HEK293 (cell line): ENCODE data around the gene PPARG.

Experiments used
- CTCF ChIA-PET: fragments of 350-600 bp; formaldehyde crosslinking; extraction: SDS; loops from one replicate; lab custom pipeline; 2021; ENCODE audit warnings: antibody characterized with exemption; lab: Yijun Ruan, JAX
- POLR2A ChIA-PET: fragments of 300-600 bp; formaldehyde crosslinking; extraction: SDS; loops from one replicate; lab custom pipeline; 2020; ENCODE audit warnings: antibody characterized with exemption, inconsistent platforms; lab: Yijun Ruan, JAX
- H3K27ac ChIP-seq: fragments of 200-500 bp; sonication (Bioruptor generic); 2 replicates; pipeline ENCODE4 v1.5.1; 2014; ENCODE audit warnings: low read depth, low read length, control low read depth, inconsistent platforms; ENCODE audit errors: extremely low read depth
- H3K36me3 ChIP-seq, 2 experiments: fragments of 200-500 bp in 1 of 2; sonication (Bioruptor generic) in 1 of 2; 1 replicate in 1 of 2; 2 replicates in 1 of 2; pipeline ENCODE4 v1.5.1; 2014 to 2017; ENCODE audit warnings: inconsistent platforms in 2 of 2, low read length in 2 of 2; ENCODE audit not compliant: control insufficient read depth in 2 of 2, insufficient read depth in 1 of 2
- H3K4me1 ChIP-seq: fragments of 200-500 bp; sonication (Bioruptor generic); 2 replicates; pipeline ENCODE4 v1.5.1; 2014; ENCODE audit warnings: mild to moderate bottlenecking, low read length, inconsistent platforms; ENCODE audit not compliant: control insufficient read depth, insufficient read depth
- H3K4me3 ChIP-seq: 2 replicates; pipeline ENCODE4 v1.5.1; 2011; ENCODE audit warnings: low read depth, mild to moderate bottlenecking, control low read depth, low read length, moderate library complexity
- H3K9me3 ChIP-seq: fragments of 200-500 bp; sonication (Bioruptor generic); 2 replicates; pipeline ENCODE4 v1.5.1; 2014; ENCODE audit warnings: low read depth, low read length, inconsistent platforms; ENCODE audit not compliant: control insufficient read depth, insufficient read depth
- BCL11A ChIP-seq: fragments of 450-650 bp; formaldehyde crosslinking; IDR thresholded peaks from 2 replicates; pipeline ENCODE4 v1.5.1; 2016; ENCODE audit warnings: low read depth, missing biosample characterization, missing genetic modification characterization
- GLI4 ChIP-seq: fragments of 450-650 bp; formaldehyde crosslinking; IDR thresholded peaks from 2 replicates; pipeline ENCODE4 v1.5.1; 2016; ENCODE audit warnings: missing biosample characterization, missing genetic modification characterization
- PRDM6 ChIP-seq: fragments of 450-650 bp; formaldehyde crosslinking; IDR thresholded peaks from 2 replicates; pipeline ENCODE4 v1.5.1; 2017; ENCODE audit warnings: missing biosample characterization, missing genetic modification characterization
- RBAK ChIP-seq: fragments of 450-650 bp; formaldehyde crosslinking; IDR thresholded peaks from 2 replicates; pipeline ENCODE4 v1.5.1; 2016; ENCODE audit warnings: missing biosample characterization, missing genetic modification characterization
- SP3 ChIP-seq: fragments of 450-650 bp; formaldehyde crosslinking; IDR thresholded peaks from 2 replicates; pipeline ENCODE4 v1.5.1; 2016; ENCODE audit warnings: missing biosample characterization, missing genetic modification characterization
- ZBTB1 ChIP-seq: fragments of 450-650 bp; formaldehyde crosslinking; IDR thresholded peaks from 2 replicates; pipeline ENCODE4 v1.5.1; 2016; ENCODE audit warnings: missing biosample characterization, missing genetic modification characterization
- ZBTB6 ChIP-seq: fragments of 450-650 bp; formaldehyde crosslinking; IDR thresholded peaks from 2 replicates; pipeline ENCODE4 v1.5.1; 2017; ENCODE audit warnings: missing biosample characterization, missing genetic modification characterization
- ZNF157 ChIP-seq: fragments of 450-650 bp; formaldehyde crosslinking; IDR thresholded peaks from 2 replicates; pipeline ENCODE4 v1.5.1; 2016; ENCODE audit warnings: missing biosample characterization, missing genetic modification characterization
- ZNF221 ChIP-seq: fragments of 450-650 bp; formaldehyde crosslinking; IDR thresholded peaks from 2 replicates; pipeline ENCODE4 v1.5.1; 2017; ENCODE audit warnings: missing biosample characterization, missing genetic modification characterization, borderline replicate concordance
- ZNF239 ChIP-seq: fragments of 450-650 bp; formaldehyde crosslinking; IDR thresholded peaks from 2 replicates; pipeline ENCODE4 v1.5.1; 2016; ENCODE audit warnings: missing biosample characterization, missing genetic modification characterization
- TF ChIP-seq, protein P1 (sequence below): fragments of 450-650 bp; formaldehyde crosslinking; IDR thresholded peaks from 2 replicates; pipeline ENCODE4 v1.5.1; 2016; ENCODE audit warnings: missing biosample characterization, missing genetic modification characterization

The PPARG gene

GRCh38 chr3:12321015-12321414 lies 32.1 kb downstream of the PPARG start:
- H3K4me3 ChIP-seq, result no peak overlapping the region
- H3K36me3 ChIP-seq, result 0 out of 3 replicates have a peak, but pooled peaks cover 0 to 4% of the 10 kb centered on the region in 2 experiments
- TF ChIP-seq ZBTB1 (no peak), ZNF221 (no peak)
- H3K27ac ChIP-seq, result no peak overlapping the region
- ChIA-PET CTCF (no interaction called here), POLR2A (no interaction called here)
- H3K9me3 ChIP-seq, result no peaks in the 10 kb centered on the region
- H3K4me1 ChIP-seq, result no peaks in the 10 kb centered on the region

GRCh38 chr3:12323237-12323636 lies 34.4 kb downstream of the PPARG start:
- CTCF ChIA-PET, result no interaction called here
- peaks cover 7% of the 10 kb centered on the region; the same call in 1 of the 2 replicates for H3K4me1 ChIP-seq
- TF ChIP-seq ZNF157 (tag by site-specific recombination), result no peak
- TF ChIP-seq BCL11A, result no peak
- TF ChIP-seq ZNF239 (tag by site-specific recombination), result no peak
- no peak for TF ChIP-seq RBAK
- no peak for TF ChIP-seq SP3 (tag by site-specific recombination)
- H3K9me3 ChIP-seq, result no peaks in the 10 kb centered on the region
- H3K36me3 ChIP-seq, result no peaks in the 10 kb centered on the region
- no peak overlapping the region for H3K4me3 ChIP-seq
- H3K27ac ChIP-seq, result no peak overlapping the region
- POLR2A ChIA-PET, result no interaction called here

GRCh38 chr3:12325586-12326515 lies 37.0 kb downstream of the PPARG start:
- CTCF ChIA-PET, result no interaction called here
- Histone ChIP-seq H3K4me3 (no peak overlapping the region), H3K36me3 (no peaks in the 10 kb centered on the region), H3K27ac (no peak overlapping the region), H3K4me1 (peaks cover 7% of the 10 kb centered on the region; the same call in 1 of the 2 replicates), H3K9me3 (no peaks in the 10 kb centered on the region)
- TF ChIP-seq PRDM6 (tag by site-specific recombination) (peak; percentile 25; the same call in 1 of the 2 replicates), ZBTB6 (tag by site-specific recombination) (no peak)
- TF ChIP-seq, protein P1, sequence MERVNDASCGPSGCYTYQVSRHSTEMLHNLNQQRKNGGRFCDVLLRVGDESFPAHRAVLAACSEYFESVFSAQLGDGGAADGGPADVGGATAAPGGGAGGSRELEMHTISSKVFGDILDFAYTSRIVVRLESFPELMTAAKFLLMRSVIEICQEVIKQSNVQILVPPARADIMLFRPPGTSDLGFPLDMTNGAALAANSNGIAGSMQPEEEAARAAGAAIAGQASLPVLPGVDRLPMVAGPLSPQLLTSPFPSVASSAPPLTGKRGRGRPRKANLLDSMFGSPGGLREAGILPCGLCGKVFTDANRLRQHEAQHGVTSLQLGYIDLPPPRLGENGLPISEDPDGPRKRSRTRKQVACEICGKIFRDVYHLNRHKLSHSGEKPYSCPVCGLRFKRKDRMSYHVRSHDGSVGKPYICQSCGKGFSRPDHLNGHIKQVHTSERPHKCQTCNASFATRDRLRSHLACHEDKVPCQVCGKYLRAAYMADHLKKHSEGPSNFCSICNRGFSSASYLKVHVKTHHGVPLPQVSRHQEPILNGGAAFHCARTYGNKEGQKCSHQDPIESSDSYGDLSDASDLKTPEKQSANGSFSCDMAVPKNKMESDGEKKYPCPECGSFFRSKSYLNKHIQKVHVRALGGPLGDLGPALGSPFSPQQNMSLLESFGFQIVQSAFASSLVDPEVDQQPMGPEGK (tag by site-specific recombination), result no peak
- POLR2A ChIA-PET, result no interaction called here

GRCh38 chr3:12327021-12327420 lies 38.2 kb downstream of the PPARG start:
- POLR2A ChIA-PET, result no interaction called here
- Histone ChIP-seq H3K4me3 (no peak overlapping the region), H3K9me3 (no peaks in the 10 kb centered on the region), H3K36me3 (no peaks in the 10 kb centered on the region)
- CTCF ChIA-PET, result no interaction called here
- no peak for TF ChIP-seq GLI4 (tag by site-specific recombination)
- 0 out of 2 replicates have a peak, but pooled peaks have one; percentile 16 for TF ChIP-seq PRDM6 (tag by site-specific recombination)
- TF ChIP-seq, all 188 proteins: peak for 1
- H3K27ac ChIP-seq, result no peak overlapping the region
- H3K4me1 ChIP-seq, result peaks cover 7% of the 10 kb centered on the region; the same call in 1 of the 2 replicates
